Measurements from ENCODE around the gene RERE.
"Not testable (repeated sequence)": the region's sequence is repeated elsewhere in the genome, so short reads cannot be mapped to it uniquely, and the experiment has no call there.

RERE gene

GRCh38 chr1:8698937-8699447 is 118.4 kb downstream of the RERE start:
- no peak for TF ChIP-seq CTCF (conservative IDR thresholded peaks at IDR 0.05; ENCODE audit: control insufficient read depth, insufficient read depth, low read depth, low read length)
- no peak overlapping the region for H3K4me3 ChIP-seq (ENCODE audit: control insufficient read depth, low read depth, low read length)
- DNase-seq (ENCODE audit: low read depth): no peak

- DNase-seq (ENCODE audit: low read depth): no peak
- no peak for TF ChIP-seq CTCF (conservative IDR thresholded peaks at IDR 0.05; ENCODE audit: control insufficient read depth, insufficient read depth, low read depth, low read length)
Observed at GRCh38 chr1:8698012-8698630, 119.3 kb downstream of the RERE start.

GRCh38 chr1:8695442-8695841 is 122.0 kb downstream of the RERE start:
- DNase-seq (ENCODE audit: low read depth): not testable (repeated sequence)

More at GRCh38 chr1:8698012-8698630, 119.3 kb downstream of the RERE start:
- no peak overlapping the region for H3K4me3 ChIP-seq (ENCODE audit: control insufficient read depth, low read depth, low read length)

GRCh38 chr1:8693107-8693506 is 124.3 kb downstream of the RERE start:
- no peak overlapping the region for H3K4me3 ChIP-seq (ENCODE audit: control insufficient read depth, low read depth, low read length)
- no peak for TF ChIP-seq CTCF (conservative IDR thresholded peaks at IDR 0.05; ENCODE audit: control insufficient read depth, insufficient read depth, low read depth, low read length)
- no peak for DNase-seq (ENCODE audit: low read depth)

More at GRCh38 chr1:8695442-8695841, 122.0 kb downstream of the RERE start:
- H3K4me3 ChIP-seq (ENCODE audit: control insufficient read depth, low read depth, low read length): not testable (repeated sequence)

- H3K4me3 ChIP-seq (ENCODE audit: control insufficient read depth, low read depth, low read length): no peak overlapping the region
- no peak for DNase-seq (ENCODE audit: low read depth)
- no peak for TF ChIP-seq CTCF (conservative IDR thresholded peaks at IDR 0.05; ENCODE audit: control insufficient read depth, insufficient read depth, low read depth, low read length)
Observed at GRCh38 chr1:8691662-8692061, 125.8 kb downstream of the RERE start.

GRCh38 chr1:8690253-8690525 is 127.3 kb downstream of the RERE start:
- TF ChIP-seq CTCF (conservative IDR thresholded peaks at IDR 0.05; ENCODE audit: control insufficient read depth, insufficient read depth, low read depth, low read length): no peak
- no peak overlapping the region for H3K4me3 ChIP-seq (ENCODE audit: control insufficient read depth, low read depth, low read length)
- no peak for DNase-seq (ENCODE audit: low read depth)

GRCh38 chr1:8689431-8690252 is 127.8 kb downstream of the RERE start:
- no peak overlapping the region for H3K4me3 ChIP-seq (ENCODE audit: control insufficient read depth, low read depth, low read length)
- DNase-seq (ENCODE audit: low read depth): no peak
- TF ChIP-seq CTCF (conservative IDR thresholded peaks at IDR 0.05; ENCODE audit: control insufficient read depth, insufficient read depth, low read depth, low read length): no peak
